GM19239 (cell line): ENCODE data around the gene MT1M.
A peak's percentile ranks its signal among the peaks of the same experiment; 100 is the strongest.
"Not testable (repeated sequence)": the region's sequence is repeated elsewhere in the genome, so short reads cannot be mapped to it uniquely, and the experiment has no call there.

Experiments used
- DNase-seq: peaks from one replicate; pipeline ENCODE4 v3.0.0; 2011; ENCODE audit warnings: low spot score; ENCODE audit not compliant: insufficient read length
- FAIRE-seq: peaks from 2 replicates; lab custom pipeline; 2011; peaks lifted over from hg19 to GRCh38; lab: Jason Lieb, UNC

Gene MT1M

GRCh38 chr16:56608043-56608875 is 24.2 kb upstream of the MT1M start, which contains the start of gene MT2A:
TSS of gene MT2A (plus strand) at chr16:56608584. CDS start at chr16:56608656, 72 bp downstream.
- FAIRE-seq: peak; percentile 45
- DNase-seq: peak; percentile 88

- FAIRE-seq (peak; percentile 23), DNase-seq (no peak)
Measured at GRCh38 chr16:56608876-56609462, 23.5 kb upstream of the MT1M start.

GRCh38 chr16:56609463-56609921 is 23.0 kb upstream of the MT1M start:
- DNase-seq (peak; percentile 65), FAIRE-seq (peak; percentile 84)

GRCh38 chr16:56610017-56610608 is 22.3 kb upstream of the MT1M start:
- FAIRE-seq (no peak), DNase-seq (no peak)

- no peak for DNase-seq
- no peak for FAIRE-seq
Measured at GRCh38 chr16:56610609-56611111, 21.8 kb upstream of the MT1M start.

- DNase-seq (no peak), FAIRE-seq (no peak)
Measured at GRCh38 chr16:56611281-56611833, 21.1 kb upstream of the MT1M start.

- no peak for DNase-seq
- no peak for FAIRE-seq
Measured at GRCh38 chr16:56613706-56614105, 18.8 kb upstream of the MT1M start.

- no peak for DNase-seq
- FAIRE-seq: no peak
Measured at GRCh38 chr16:56614549-56614991, 17.9 kb upstream of the MT1M start.

- FAIRE-seq (no peak), DNase-seq (no peak)
Measured at GRCh38 chr16:56615353-56615752, 17.1 kb upstream of the MT1M start.

GRCh38 chr16:56616608-56617211 is 15.7 kb upstream of the MT1M start:
- FAIRE-seq: no peak
- no peak for DNase-seq

GRCh38 chr16:56617212-56618085 is 15.0 kb upstream of the MT1M start:
- no peak for FAIRE-seq
- no peak for DNase-seq

- DNase-seq: no peak
- FAIRE-seq: no peak
Measured at GRCh38 chr16:56618138-56618537, 14.3 kb upstream of the MT1M start.

- DNase-seq (no peak), FAIRE-seq (no peak)
Measured at GRCh38 chr16:56620339-56620897, 12.0 kb upstream of the MT1M start.

- not testable (repeated sequence) for DNase-seq, FAIRE-seq
Measured at GRCh38 chr16:56621665-56622445, 10.6 kb upstream of the MT1M start.

GRCh38 chr16:56623184-56623583 is 9.3 kb upstream of the MT1M start:
- not testable (repeated sequence) for FAIRE-seq, DNase-seq

GRCh38 chr16:56623637-56624036 is 8.8 kb upstream of the MT1M start:
- no peak for FAIRE-seq
- DNase-seq: no peak

GRCh38 chr16:56625140-56625942 is 7.1 kb upstream of the MT1M start, which contains the start of gene MT1E:
TSS of gene MT1E (plus strand) at chr16:56625781. CDS start at chr16:56625852, 71 bp downstream.
- no peak for DNase-seq
- FAIRE-seq: no peak
